Mesenchymal stem cell (in vitro differentiated cells and primary cell): ENCODE data around the gene INPP5D.

ENCODE experiments used
- DNase-seq: peaks from one replicate; pipeline ENCODE4 v3.0.0-alpha.2; 2013
- H2AFZ ChIP-seq: one replicate; pipeline ENCODE4 v1.6.1; 2013; ENCODE audit warnings: low read depth, mild to moderate bottlenecking, control low read depth, inconsistent platforms, low read length, moderate library complexity
- H2AK5ac ChIP-seq: 2 replicates; pipeline ENCODE4 v1.6.1; 2013; ENCODE audit warnings: low read length, moderate library complexity, mild to moderate bottlenecking, inconsistent platforms; ENCODE audit not compliant: severe bottlenecking
- H2BK120ac ChIP-seq: one replicate; pipeline ENCODE4 v1.6.1; 2013; ENCODE audit warnings: low read depth, mild to moderate bottlenecking, inconsistent platforms, low read length, moderate library complexity
- H2BK12ac ChIP-seq, 2 experiments: one replicate each; pipeline ENCODE4 v1.6.1; 2013; ENCODE audit warnings: inconsistent platforms in 2 of 2, low read length in 2 of 2, mild to moderate bottlenecking in 2 of 2, moderate library complexity in 2 of 2, control low read depth in 1 of 2
- H2BK15ac ChIP-seq: one replicate; pipeline ENCODE4 v1.6.1; 2013; ENCODE audit warnings: mild to moderate bottlenecking, low read depth, inconsistent platforms; ENCODE audit not compliant: poor library complexity, severe bottlenecking
- H2BK5ac ChIP-seq: 2 replicates; pipeline ENCODE4 v1.6.1; 2013; ENCODE audit warnings: low read depth, mild to moderate bottlenecking, low read length, control low read depth, inconsistent platforms; ENCODE audit not compliant: poor library complexity, severe bottlenecking
- H3K14ac ChIP-seq, 2 experiments: one replicate each; pipeline ENCODE4 v1.6.1; 2013; ENCODE audit warnings: inconsistent platforms in 2 of 2, low read length in 2 of 2, control low read depth in 1 of 2, mild to moderate bottlenecking in 1 of 2, moderate library complexity in 1 of 2
- H3K18ac ChIP-seq, 2 experiments: one replicate each; pipeline ENCODE4 v1.6.1; 2013; ENCODE audit warnings: inconsistent platforms in 2 of 2, low read length in 2 of 2, control low read depth in 1 of 2, low read depth in 1 of 2, mild to moderate bottlenecking in 1 of 2
- H3K23ac ChIP-seq, 2 experiments: one replicate each; pipeline ENCODE4 v1.6.1; 2013; ENCODE audit warnings: inconsistent platforms in 2 of 2, low read length in 2 of 2, mild to moderate bottlenecking in 2 of 2, moderate library complexity in 2 of 2, control low read depth in 1 of 2
- H3K27ac ChIP-seq: 2 replicates; pipeline ENCODE4 v1.5.1; 2013; ENCODE audit warnings: mild to moderate bottlenecking, moderate library complexity, low read length, control low read depth, inconsistent platforms; ENCODE audit not compliant: poor library complexity, severe bottlenecking
- H3K27me3 ChIP-seq, 2 experiments: 2 replicates each; pipeline versions ENCODE4 v1.6.1 to v1.7.0; 2013; ENCODE audit warnings: low read length in 2 of 2, mild to moderate bottlenecking in 2 of 2, moderate library complexity in 2 of 2, control low read depth in 1 of 2, inconsistent platforms in 1 of 2; ENCODE audit not compliant: control insufficient read depth in 1 of 2, insufficient read depth in 1 of 2
- H3K36me3 ChIP-seq, 2 experiments: 2 replicates each; pipeline versions ENCODE4 v1.6.1 to v1.7.0; 2013; ENCODE audit warnings: low read length in 2 of 2, control low read depth in 1 of 2, inconsistent platforms in 1 of 2, low read depth in 1 of 2, mild to moderate bottlenecking in 1 of 2; ENCODE audit not compliant: insufficient read depth in 2 of 2, control insufficient read depth in 1 of 2
- H3K4ac ChIP-seq, 2 experiments: one replicate each; pipeline ENCODE4 v1.6.1; 2013; ENCODE audit warnings: inconsistent platforms in 2 of 2, low read length in 2 of 2, mild to moderate bottlenecking in 2 of 2, moderate library complexity in 2 of 2, control low read depth in 1 of 2, low read depth in 1 of 2
- H3K4me1 ChIP-seq: 2 replicates; pipeline ENCODE4 v1.6.1; 2013; ENCODE audit warnings: low read depth, low read length, control low read depth; ENCODE audit not compliant: control insufficient read depth, insufficient read depth
- H3K4me2 ChIP-seq: 2 replicates; pipeline ENCODE4 v1.6.1; 2013; ENCODE audit warnings: low read length, mild to moderate bottlenecking, inconsistent platforms; ENCODE audit not compliant: poor library complexity, severe bottlenecking
- H3K4me3 ChIP-seq, 2 experiments: 2 replicates each; pipeline versions ENCODE4 v1.5.1 to v1.7.0; 2013; ENCODE audit warnings: low read length in 2 of 2, mild to moderate bottlenecking in 2 of 2, control low read depth in 1 of 2, low read depth in 1 of 2; ENCODE audit not compliant: insufficient read depth in 1 of 2
- H3K79me1 ChIP-seq: replicated peaks from 2 replicates; pipeline ENCODE4 v1.6.1; 2013; ENCODE audit warnings: mild to moderate bottlenecking, control low read depth, low read length, inconsistent platforms; ENCODE audit not compliant: poor library complexity, severe bottlenecking
- H3K9ac ChIP-seq: 2 replicates; pipeline ENCODE4 v1.7.0; 2013; ENCODE audit warnings: mild to moderate bottlenecking, low read length, moderate library complexity
- H3K9me3 ChIP-seq: 2 replicates; pipeline ENCODE4 v1.7.0; 2013; ENCODE audit warnings: mild to moderate bottlenecking, low read length; ENCODE audit not compliant: control insufficient read depth
- H4K8ac ChIP-seq: one replicate; pipeline ENCODE4 v1.6.1; 2013; ENCODE audit warnings: inconsistent platforms, mild to moderate bottlenecking, low read length, moderate library complexity
- H4K91ac ChIP-seq: one replicate; pipeline ENCODE4 v1.6.1; 2013; ENCODE audit warnings: mild to moderate bottlenecking, low read length, inconsistent platforms
- WGBS: methylation state at CpG from one replicate; pipeline ENCODE4 v1.1.7; 2013; ENCODE audit warnings: mixed read lengths; 5-methylcytosine and 5-hydroxymethylcytosine counted together

The INPP5D gene

GRCh38 chr2:233247744-233248143, 187.6 kb downstream of the INPP5D start:
- H3K18ac ChIP-seq, result no peak overlapping the region
- no peak overlapping the region for H3K9ac ChIP-seq
- no peak overlapping the region for H2AK5ac ChIP-seq
- H3K4me1 ChIP-seq, result no peaks in the 10 kb centered on the region
- no peak overlapping the region for H4K91ac ChIP-seq
- H2BK12ac ChIP-seq, result no peak overlapping the region
- no peaks in the 10 kb centered on the region for H3K79me1 ChIP-seq
- H3K23ac ChIP-seq, result no peak overlapping the region
- H2BK120ac ChIP-seq, result no peak overlapping the region
- no peak overlapping the region for H3K4ac ChIP-seq
- H2BK15ac ChIP-seq, result no peak overlapping the region
- no peaks in the 10 kb centered on the region for H3K27me3 ChIP-seq
- no peak overlapping the region for H2BK5ac ChIP-seq
- H3K27ac ChIP-seq, result no peak overlapping the region
- H3K9me3 ChIP-seq, result no peaks in the 10 kb centered on the region
- peak; percentile 24 for DNase-seq
- H3K4me3 ChIP-seq, result no peak overlapping the region
- H2AFZ ChIP-seq, result no peak overlapping the region
- H4K8ac ChIP-seq, result no peak overlapping the region
- H3K4me2 ChIP-seq, result no peak overlapping the region
- no peak overlapping the region for H3K14ac ChIP-seq
- H3K36me3 ChIP-seq, result no peaks in the 10 kb centered on the region

DNA sequence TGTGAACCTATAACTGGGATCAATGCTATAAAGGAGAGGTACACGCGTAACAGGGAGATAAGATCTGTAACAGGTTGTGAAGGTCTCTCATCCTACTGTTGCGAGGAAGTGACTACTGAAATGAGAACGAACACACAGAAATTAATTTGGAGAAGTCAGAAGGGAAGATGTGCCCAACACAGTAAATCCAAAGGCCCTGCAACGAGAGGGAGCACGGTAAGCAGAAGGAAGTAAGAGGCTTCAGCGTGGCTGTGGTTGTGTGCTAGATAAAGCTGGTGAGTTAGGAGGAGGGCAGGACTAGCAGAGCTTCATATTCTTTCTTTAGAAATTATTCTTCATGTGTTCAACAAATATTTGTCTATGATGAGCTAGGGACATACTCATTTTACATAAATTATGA, 188.9 kb downstream of the INPP5D start:
- H3K27ac ChIP-seq, result no peak overlapping the region
- H3K14ac ChIP-seq, result no peak overlapping the region
- no peak overlapping the region for H2BK12ac ChIP-seq
- no peak overlapping the region for H4K8ac ChIP-seq
- no peak overlapping the region for H2BK15ac ChIP-seq
- peaks cover under 1% of the 10 kb centered on the region for H3K79me1 ChIP-seq
- 85% methylated on average over 6 of the region's 7 CpGs for WGBS
- no peaks in the 10 kb centered on the region for H3K4me1 ChIP-seq
- peaks cover 0 to 4% of the 10 kb centered on the region in 2 experiments for H3K36me3 ChIP-seq
- no peak overlapping the region for H2AK5ac ChIP-seq
- no peak overlapping the region for H2BK120ac ChIP-seq
- H3K9me3 ChIP-seq, result no peaks in the 10 kb centered on the region
- DNase-seq, result no peak
- no peak overlapping the region for H2AFZ ChIP-seq
- no peak overlapping the region for H2BK5ac ChIP-seq
- H3K23ac ChIP-seq, result no peak overlapping the region
- H3K4me3 ChIP-seq, result no peak overlapping the region
- H3K18ac ChIP-seq, result no peak overlapping the region
- no peak overlapping the region for H3K9ac ChIP-seq
- H3K27me3 ChIP-seq, result no peaks in the 10 kb centered on the region
- H3K4me2 ChIP-seq, result no peak overlapping the region
- no peak overlapping the region for H3K4ac ChIP-seq
- H4K91ac ChIP-seq, result no peak overlapping the region

DNA sequence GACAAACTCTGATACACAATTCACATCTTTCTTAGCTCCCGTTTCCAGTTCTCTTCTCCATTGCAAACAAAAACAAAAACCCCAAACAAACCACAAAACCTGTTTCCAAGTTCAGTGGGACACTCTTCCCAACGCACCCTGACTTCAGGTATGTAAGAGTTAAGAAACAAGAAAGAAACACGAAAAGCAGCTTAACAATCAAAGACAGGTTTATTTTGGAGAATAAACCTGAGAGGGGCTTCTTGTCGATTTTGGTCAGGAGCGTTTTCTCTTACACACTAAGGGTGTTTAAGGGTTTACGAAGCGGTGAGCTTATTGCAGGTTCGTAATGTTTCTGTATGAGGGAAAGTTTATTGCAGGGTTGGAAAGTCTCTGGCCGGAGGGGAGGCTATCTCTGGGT, 190.4 kb downstream of the INPP5D start:
- no peaks in the 10 kb centered on the region for H3K27me3 ChIP-seq
- H3K9ac ChIP-seq, result peak overlapping the region; percentile 94
- H3K4ac ChIP-seq, result no peak overlapping the region
- no peak overlapping the region for H3K4me3 ChIP-seq
- no peak overlapping the region for H2BK15ac ChIP-seq
- H2BK5ac ChIP-seq, result no peak overlapping the region
- H3K14ac ChIP-seq, result no peak overlapping the region
- H2BK12ac ChIP-seq, result no peak overlapping the region
- no peak overlapping the region for H2AFZ ChIP-seq
- peak overlapping the region; percentile 8 for H2AK5ac ChIP-seq
- no peak overlapping the region for H3K23ac ChIP-seq
- no peak overlapping the region for H3K4me2 ChIP-seq
- H3K9me3 ChIP-seq, result no peaks in the 10 kb centered on the region
- no peak overlapping the region for H4K91ac ChIP-seq
- no peak for DNase-seq
- H3K27ac ChIP-seq, result no peak overlapping the region
- peaks cover 0 to 11% of the 10 kb centered on the region in 2 experiments for H3K36me3 ChIP-seq
- H3K79me1 ChIP-seq, result peaks cover 6% of the 10 kb centered on the region
- no peak overlapping the region for H3K18ac ChIP-seq
- no peaks in the 10 kb centered on the region for H3K4me1 ChIP-seq
- no peak overlapping the region for H2BK120ac ChIP-seq
- 96% methylated on average over 9 of the region's 9 CpGs for WGBS
- peak overlapping the region; percentile 10 for H4K8ac ChIP-seq

DNA sequence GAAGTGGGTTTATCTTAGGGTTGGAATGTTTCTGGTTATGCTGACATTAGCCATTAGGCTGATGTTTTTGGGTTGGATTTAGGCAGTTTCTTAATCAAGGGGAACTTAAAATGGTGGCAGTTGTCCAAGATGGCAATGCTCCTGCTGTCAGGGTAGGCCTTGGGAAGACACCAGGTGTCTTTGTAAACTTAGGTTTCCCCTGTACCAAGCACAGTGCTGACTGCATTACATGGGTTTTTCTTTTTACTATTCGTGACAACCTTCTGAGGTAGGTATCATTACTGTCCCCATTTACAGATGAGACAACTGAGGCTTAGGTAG, 190.8 kb downstream of the INPP5D start:
- H3K9me3 ChIP-seq, result no peaks in the 10 kb centered on the region
- H3K4ac ChIP-seq, result peak overlapping the region in 1 of 2 experiments; percentile 40
- peaks cover 0 to 11% of the 10 kb centered on the region in 2 experiments for H3K36me3 ChIP-seq
- peak overlapping the region; percentile 83 for H2AFZ ChIP-seq
- H2BK15ac ChIP-seq, result no peak overlapping the region
- H3K79me1 ChIP-seq, result peaks cover 6% of the 10 kb centered on the region
- H3K9ac ChIP-seq, result peak overlapping the region; percentile 94
- H4K8ac ChIP-seq, result peak overlapping the region; percentile 70
- H3K4me2 ChIP-seq, result peak overlapping the region; percentile 24
- DNase-seq, result no peak
- H3K23ac ChIP-seq, result no peak overlapping the region
- H2BK12ac ChIP-seq, result no peak overlapping the region
- 100% methylated on average over 1 of the region's 1 CpG for WGBS
- no peaks in the 10 kb centered on the region for H3K4me1 ChIP-seq
- no peak overlapping the region for H3K18ac ChIP-seq
- peak overlapping the region; percentile 8 for H2AK5ac ChIP-seq
- no peak overlapping the region for H3K14ac ChIP-seq
- no peak overlapping the region for H2BK5ac ChIP-seq
- no peak overlapping the region for H2BK120ac ChIP-seq
- peak overlapping the region in 1 of 2 experiments; percentile 98 for H3K4me3 ChIP-seq
- no peak overlapping the region for H3K27ac ChIP-seq
- H4K91ac ChIP-seq, result no peak overlapping the region
- no peaks in the 10 kb centered on the region for H3K27me3 ChIP-seq
